ENCODE results near the gene SARNP.
A peak's percentile ranks its signal among the peaks of the same experiment; 100 is the strongest.
"Not testable (repeated sequence)": the region's sequence is repeated elsewhere in the genome, so short reads cannot be mapped to it uniquely, and the experiment has no call there.

The SARNP gene

GRCh38 chr12:55817345-55818139 lies at the start of gene SARNP, which contains the start of gene ORMDL2:
Gene SARNP (minus strand): TSS chr12:55817724. CDS start chr12:55817701, 23 bp downstream.
Gene ORMDL2 (plus strand): TSS chr12:55818041. CDS start chr12:55819000, 959 bp downstream.
- peak; percentile 98 for DNase-seq (ENCODE audit: low spot score)

- DNase-seq (ENCODE audit: low spot score) = not testable (repeated sequence)
Measured at GRCh38 chr12:55866454-55867004, 49.0 kb upstream of the SARNP start.

GRCh38 chr12:55865327-55865726 lies 47.8 kb upstream of the SARNP start:
- no peak for DNase-seq (ENCODE audit: low spot score)

- DNase-seq (ENCODE audit: low spot score) = not testable (repeated sequence)
Measured at GRCh38 chr12:55862931-55863330, 45.4 kb upstream of the SARNP start.

GRCh38 chr12:55862286-55862685 lies 44.8 kb upstream of the SARNP start:
- DNase-seq (ENCODE audit: low spot score) = no peak

- no peak for DNase-seq (ENCODE audit: low spot score)
Measured at GRCh38 chr12:55861871-55862270, 44.3 kb upstream of the SARNP start.

- no peak for DNase-seq (ENCODE audit: low spot score)
Measured at GRCh38 chr12:55861396-55861795, 43.9 kb upstream of the SARNP start.

GRCh38 chr12:55852740-55853139 lies 35.2 kb upstream of the SARNP start:
- no peak for DNase-seq (ENCODE audit: low spot score)

GRCh38 chr12:55850893-55851292 lies 33.4 kb upstream of the SARNP start:
- DNase-seq (ENCODE audit: low spot score) = no peak

GRCh38 chr12:55850401-55850800 lies 32.9 kb upstream of the SARNP start:
- no peak for DNase-seq (ENCODE audit: low spot score)

GRCh38 chr12:55849616-55850343 lies 32.3 kb upstream of the SARNP start:
- no peak for DNase-seq (ENCODE audit: low spot score)

- DNase-seq (ENCODE audit: low spot score) = peak; percentile 88
Measured at GRCh38 chr12:55847603-55848291, 30.2 kb upstream of the SARNP start.

GRCh38 chr12:55847033-55847432 lies 29.5 kb upstream of the SARNP start:
- peak; percentile 36 for DNase-seq (ENCODE audit: low spot score)

GRCh38 chr12:55845785-55846496 lies 28.4 kb upstream of the SARNP start:
- DNase-seq (ENCODE audit: low spot score) = no peak

GRCh38 chr12:55845361-55845760 lies 27.8 kb upstream of the SARNP start:
- DNase-seq (ENCODE audit: low spot score) = no peak

- no peak for DNase-seq (ENCODE audit: low spot score)
Measured at GRCh38 chr12:55844961-55845360, 27.4 kb upstream of the SARNP start.

- DNase-seq (ENCODE audit: low spot score) = no peak
Measured at GRCh38 chr12:55843431-55843830, 25.9 kb upstream of the SARNP start.

- peak; percentile 75 for DNase-seq (ENCODE audit: low spot score)
Measured at GRCh38 chr12:55842681-55843429, 25.3 kb upstream of the SARNP start, which contains the start of gene MMP19. Gene MMP19 (minus strand): TSS chr12:55842936. CDS start chr12:55842830, 106 bp downstream.

GRCh38 chr12:55840581-55841351 lies 23.2 kb upstream of the SARNP start:
- no peak for DNase-seq (ENCODE audit: low spot score)
